K562 treated with DMSO at 1 percent for 12 hours (cell line): ENCODE data around the gene BCAP29. TPM values are rescaled to one million over a fixed set of nuclear protein-coding genes. Genes with fewer than 3 reads are reported as not detected.

Experiments used
- total RNA-seq: library from RNA; unstranded; fragments of 300-600 nt; gene quantifications from 2 replicates; pipeline ENCODE4 v1.2.3, GENCODE V29; 2022; ENCODE audit not compliant: insufficient read depth

BCAP29 gene
- 48.3 and 106 TPM in 2 replicates for total RNA-seq

GRCh38 chr7:107579885-107580715 is at the start of gene BCAP29:
TSS of gene BCAP29 (plus strand) at chr7:107580246. CDS start at chr7:107580773, 527 bp downstream.

DNA sequence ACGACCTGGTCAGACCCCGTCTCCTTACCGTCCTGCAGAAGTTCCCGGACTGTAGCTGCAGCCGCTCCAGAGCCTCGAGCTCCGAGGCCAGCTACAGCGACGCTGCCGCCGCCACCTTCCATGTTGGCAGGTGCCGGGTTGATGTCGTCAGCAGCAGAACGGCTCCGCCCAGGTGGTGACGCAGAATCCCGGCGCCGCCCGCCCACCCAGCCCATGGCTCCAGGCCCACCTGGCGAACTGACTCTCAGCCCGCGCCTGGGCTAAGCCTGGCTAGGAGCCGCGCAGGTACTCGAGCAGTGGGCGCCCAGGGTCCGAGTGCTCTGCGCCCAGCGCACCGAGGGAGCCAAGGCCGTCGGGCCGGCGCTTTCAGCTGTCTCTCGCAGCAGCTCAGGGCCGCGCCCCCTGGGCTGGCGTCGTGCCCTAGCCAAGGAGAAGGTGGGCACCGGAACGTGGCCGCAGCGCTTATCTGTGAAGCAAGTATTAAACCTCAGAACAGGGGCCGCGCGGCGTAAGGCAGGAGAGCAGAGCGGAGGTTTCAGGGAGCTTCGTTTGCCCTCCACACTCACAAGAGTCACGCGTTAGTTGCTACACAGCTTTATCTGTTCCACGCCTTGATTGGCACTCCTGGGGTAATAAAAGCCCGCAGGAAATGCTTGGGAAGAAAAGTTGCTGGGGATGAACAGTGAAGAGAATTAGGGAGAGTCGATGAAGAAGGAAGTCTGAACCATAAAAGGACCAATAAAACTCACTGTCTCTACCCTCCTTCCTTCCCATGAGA is 16.1 kb upstream of the BCAP29 start, which contains the start of the genes COG5 and DUS4L:
Gene COG5, minus strand, starts transcription at position 146 of the 778 bp plus-strand sequence. Its CDS starts 24 bp downstream, at position 122.
Gene DUS4L, plus strand, starts transcription at position 197 of the 778 bp plus-strand sequence. CDS start 3,100 bp downstream, outside the sequence.

GRCh38 chr7:107660381-107661080 is 80.5 kb downstream of the BCAP29 start, which contains the start of gene SLC26A4:
TSS of gene SLC26A4 (plus strand) at chr7:107660828. CDS start at chr7:107661642, 814 bp downstream.

Other genes with a start within 250 kb of the BCAP29 start
- not detected in 2 replicates for gene GPR22, start 110.2 kb upstream of the BCAP29 start, total RNA-seq
- gene COG5, start 16.3 kb upstream of the BCAP29 start, total RNA-seq: 12.7 and 34.0 TPM in 2 replicates
- 7.8 and 12.6 TPM in 2 replicates for gene DUS4L, start 16.3 kb upstream of the BCAP29 start, total RNA-seq
- gene SLC26A4, start 80.6 kb downstream of the BCAP29 start, total RNA-seq: 0.51 TPM in 1 of 2 replicates, not detected in the other
- gene CBLL1, start 163.9 kb downstream of the BCAP29 start, total RNA-seq: 9.6 and 31.9 TPM in 2 replicates
- gene SLC26A3, start 223.0 kb downstream of the BCAP29 start, total RNA-seq: not detected in 2 replicates